Omental fat pad (tissue), 4 donors: ENCODE data around the gene TANGO2. TPM values are rescaled to one million over a fixed set of nuclear protein-coding genes. Genes with fewer than 3 reads are reported as not detected.

Source experiments
- ATAC-seq: fragments of 150-250 bp; one replicate; pipeline ENCODE4 v1.9.1; 2016; ENCODE audit warnings: mild to moderate bottlenecking, moderate library complexity; ENCODE audit not compliant: low FRiP score
- DNase-seq: peaks from one replicate; pipeline ENCODE4 v3.0.0-alpha.2; 2019; ENCODE audit warnings: low spot score
- total RNA-seq, 4 donors: library from RNA; depleted of rRNA; stranded (reverse); fragments of >200 nt; gene quantifications; one replicate each; pipeline ENCODE4 v1.1.0, GENCODE V29; 2016
- TF ChIP-seq, protein P1 (sequence below), 3 donors: fragments of 450-650 bp; IDR thresholded peaks; one replicate each; pipeline ENCODE4 v1.5.1; 2016 to 2017; ENCODE audit warnings: antibody characterized with exemption in 3 of 3, mild to moderate bottlenecking in 3 of 3, moderate library complexity in 2 of 3

TANGO2 gene
- total RNA-seq, 4 donors from 2014 or later, result 35.3 to 48.4 (median 37.9) TPM

DNA sequence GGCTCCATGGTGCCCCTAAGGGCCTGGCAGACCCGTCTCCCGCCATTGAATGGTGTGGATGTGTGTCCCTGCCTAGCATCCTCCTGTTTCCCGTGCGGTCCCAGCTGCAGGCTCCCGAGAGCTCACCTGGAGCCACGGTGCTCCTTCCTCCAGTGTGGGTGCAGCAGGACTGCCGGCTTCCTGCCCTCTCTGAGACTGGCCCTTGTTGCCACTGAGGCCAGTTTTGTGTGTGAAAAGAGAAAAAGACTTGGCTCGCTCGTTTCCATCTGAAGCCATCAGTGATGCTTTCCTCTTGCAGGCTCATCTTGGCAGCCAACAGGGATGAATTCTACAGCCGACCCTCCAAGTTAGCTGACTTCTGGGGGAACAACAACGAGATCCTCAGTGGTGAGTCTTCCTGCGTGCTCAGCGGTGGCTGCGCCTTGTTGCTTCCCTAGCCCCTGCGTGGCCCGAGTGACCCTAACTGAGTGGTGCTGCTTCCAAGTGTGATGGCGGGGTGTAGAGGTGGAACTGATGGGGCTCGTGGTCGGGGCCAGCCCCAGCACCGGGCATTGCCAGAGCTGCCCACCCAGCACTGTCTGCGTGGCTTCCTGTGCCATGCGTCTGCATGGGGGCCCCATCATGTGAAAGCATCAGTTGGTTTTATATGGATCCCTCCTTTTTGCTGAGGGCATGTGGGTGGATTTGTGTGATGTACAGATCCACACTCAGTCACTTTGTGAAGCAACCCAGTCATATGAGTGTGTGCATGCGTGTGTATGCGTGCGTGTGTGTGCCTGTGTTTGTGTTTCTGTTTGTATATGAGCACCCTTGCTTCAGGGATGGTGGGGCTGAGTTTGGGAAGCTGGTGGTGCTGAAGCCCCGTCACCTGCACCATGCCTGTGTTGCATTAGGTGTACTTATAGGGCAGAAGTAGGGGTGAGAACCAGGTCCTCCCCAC is 22.4 kb downstream of the TANGO2 start:
- DNase-seq (no peak), ATAC-seq (peak; percentile 26)
- TF ChIP-seq, protein P1, sequence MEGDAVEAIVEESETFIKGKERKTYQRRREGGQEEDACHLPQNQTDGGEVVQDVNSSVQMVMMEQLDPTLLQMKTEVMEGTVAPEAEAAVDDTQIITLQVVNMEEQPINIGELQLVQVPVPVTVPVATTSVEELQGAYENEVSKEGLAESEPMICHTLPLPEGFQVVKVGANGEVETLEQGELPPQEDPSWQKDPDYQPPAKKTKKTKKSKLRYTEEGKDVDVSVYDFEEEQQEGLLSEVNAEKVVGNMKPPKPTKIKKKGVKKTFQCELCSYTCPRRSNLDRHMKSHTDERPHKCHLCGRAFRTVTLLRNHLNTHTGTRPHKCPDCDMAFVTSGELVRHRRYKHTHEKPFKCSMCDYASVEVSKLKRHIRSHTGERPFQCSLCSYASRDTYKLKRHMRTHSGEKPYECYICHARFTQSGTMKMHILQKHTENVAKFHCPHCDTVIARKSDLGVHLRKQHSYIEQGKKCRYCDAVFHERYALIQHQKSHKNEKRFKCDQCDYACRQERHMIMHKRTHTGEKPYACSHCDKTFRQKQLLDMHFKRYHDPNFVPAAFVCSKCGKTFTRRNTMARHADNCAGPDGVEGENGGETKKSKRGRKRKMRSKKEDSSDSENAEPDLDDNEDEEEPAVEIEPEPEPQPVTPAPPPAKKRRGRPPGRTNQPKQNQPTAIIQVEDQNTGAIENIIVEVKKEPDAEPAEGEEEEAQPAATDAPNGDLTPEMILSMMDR (IDR thresholded peaks at IDR 0.05), result no peak

DNA sequence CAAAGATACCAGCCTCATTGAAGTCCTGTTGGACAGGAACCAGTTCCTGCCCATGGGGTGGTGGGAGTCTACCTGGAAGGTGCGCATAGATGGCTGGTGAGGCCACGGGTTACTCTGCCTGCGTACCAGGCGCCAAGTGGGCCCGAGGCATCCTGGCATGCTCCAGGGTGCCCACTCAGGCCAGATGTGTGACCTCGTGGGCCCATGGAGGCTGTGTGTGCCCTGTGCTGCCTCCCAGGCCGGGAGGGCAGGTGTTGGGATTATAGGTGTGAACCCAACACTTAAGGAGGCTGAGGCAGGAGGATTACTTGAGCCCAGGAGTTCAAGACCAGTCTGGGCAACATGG is 23.1 kb downstream of the TANGO2 start:
- DNase-seq, result no peak
- ATAC-seq, result no peak
- TF ChIP-seq, protein P1 (IDR thresholded peaks at IDR 0.05), result no peak

DNA sequence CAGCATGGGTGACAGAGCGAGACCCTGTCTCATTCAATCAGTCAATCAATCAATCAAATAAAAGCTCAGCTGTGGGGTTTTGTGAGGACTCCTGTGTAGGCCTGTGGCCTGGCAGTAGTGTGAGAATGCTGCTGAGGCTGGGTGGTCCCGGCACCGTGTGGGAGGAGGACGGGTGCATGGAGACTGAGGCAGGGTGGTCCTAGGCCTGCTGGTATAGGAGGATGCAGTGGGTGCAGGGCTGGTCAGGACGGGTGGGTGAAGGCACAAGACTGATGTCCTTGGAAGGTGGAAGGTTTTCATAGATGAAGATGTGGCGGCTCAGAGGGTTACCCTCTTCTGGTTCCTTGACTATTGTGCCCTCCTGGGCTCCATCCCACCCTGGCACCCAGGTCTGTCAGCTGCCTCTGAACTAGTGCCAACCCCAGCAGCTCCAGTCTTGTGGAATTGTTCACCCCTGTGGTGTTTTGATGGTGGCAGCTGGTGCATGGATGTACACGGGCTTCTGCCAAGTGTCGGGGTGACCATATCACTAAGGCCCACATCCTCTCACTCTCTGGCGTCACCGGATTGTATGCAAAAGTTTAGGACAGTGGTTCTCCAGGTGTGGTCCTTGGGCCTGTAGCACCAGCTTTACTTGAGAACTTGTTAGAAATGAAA is 23.7 kb downstream of the TANGO2 start:
- DNase-seq (no peak), ATAC-seq (no peak)
- TF ChIP-seq, protein P1 (IDR thresholded peaks at IDR 0.05), result no peak

DNA sequence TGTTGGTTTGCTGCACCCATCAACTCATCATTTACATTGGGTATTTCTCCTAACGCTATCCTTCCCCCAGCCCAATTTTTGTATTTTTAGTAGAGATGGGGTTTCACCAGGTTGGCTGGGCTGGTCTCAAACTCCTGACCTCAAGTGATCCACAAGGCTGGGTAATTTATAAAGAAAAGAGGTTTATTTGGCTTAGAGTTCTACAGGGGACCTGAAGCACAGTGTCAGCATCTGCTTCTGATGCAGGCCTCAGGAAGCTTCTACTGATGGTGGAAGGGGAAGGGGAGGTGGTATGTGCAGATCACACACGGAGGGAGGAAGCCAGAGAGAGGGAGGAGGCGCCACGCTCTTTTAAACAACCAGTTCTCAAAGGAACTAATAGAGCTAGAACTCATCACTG is 25.8 kb downstream of the TANGO2 start:
- DNase-seq, result no peak
- TF ChIP-seq, protein P1 (IDR thresholded peaks at IDR 0.05), result no peak
- ATAC-seq, result no peak

DNA sequence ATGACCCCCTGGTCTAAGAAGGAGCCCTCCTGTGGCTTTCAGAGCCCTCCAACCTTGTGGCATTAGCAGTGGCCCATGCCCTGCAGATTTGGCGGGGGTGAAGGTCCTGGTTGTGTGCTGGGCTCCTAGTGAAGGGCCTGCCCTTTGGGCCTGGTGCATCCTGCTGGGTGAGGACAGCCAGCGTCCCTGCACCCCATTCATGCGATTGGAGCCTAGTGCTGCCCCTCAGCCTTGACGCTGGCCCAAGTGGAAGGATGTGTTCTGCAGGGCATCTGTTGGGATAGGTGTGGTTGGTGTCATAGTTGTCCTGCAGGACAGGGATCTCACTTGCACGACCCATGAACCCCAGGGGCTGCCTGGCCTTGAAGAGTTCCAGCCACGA is 31.0 kb downstream of the TANGO2 start:
- TF ChIP-seq, protein P1 (IDR thresholded peaks at IDR 0.05), result no peak
- no peak for DNase-seq
- ATAC-seq, result no peak

DNA sequence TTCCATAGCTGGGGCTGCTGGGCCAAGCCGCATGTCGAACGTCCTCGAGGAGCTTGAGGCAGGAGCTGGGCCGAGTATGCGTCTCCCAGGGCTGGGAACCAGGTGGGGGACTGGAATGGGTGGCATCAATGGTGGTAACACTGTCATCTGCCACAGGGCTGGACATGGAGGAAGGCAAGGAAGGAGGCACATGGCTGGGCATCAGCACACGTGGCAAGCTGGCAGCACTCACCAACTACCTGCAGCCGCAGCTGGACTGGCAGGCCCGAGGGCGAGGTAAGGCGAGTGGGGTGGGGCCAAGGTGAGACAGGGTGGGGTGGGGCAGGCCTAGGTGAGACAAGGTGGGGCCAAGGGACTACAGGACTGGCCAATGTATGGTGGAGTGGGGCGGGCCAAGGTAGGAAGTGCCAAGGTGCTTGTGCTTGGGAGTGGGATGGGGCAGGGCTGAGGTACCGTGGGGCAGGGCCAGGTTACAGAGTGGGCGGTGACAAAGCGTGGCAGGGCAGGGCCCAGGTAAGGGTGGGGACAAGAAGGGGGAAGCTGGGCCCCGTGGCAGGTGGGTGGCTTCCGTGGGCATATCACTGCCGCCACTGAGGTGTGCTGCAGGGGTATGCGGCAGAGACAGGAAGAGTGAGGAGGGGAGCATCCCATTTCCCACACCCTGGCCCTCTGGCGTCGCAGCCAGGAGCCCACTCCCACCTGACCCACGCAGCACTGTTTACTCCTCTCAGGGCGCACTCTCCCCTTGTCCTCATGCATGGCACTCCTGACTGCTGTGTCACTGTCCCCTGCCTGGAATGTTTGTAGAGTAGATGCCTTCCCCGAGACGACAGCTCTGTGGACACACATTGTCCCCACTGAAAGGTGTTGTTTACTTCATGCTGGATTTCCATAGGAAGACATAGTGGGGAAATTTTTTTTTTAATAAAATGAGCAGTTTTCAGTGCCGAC is 31.7 kb downstream of the TANGO2 start:
- DNase-seq (no peak), ATAC-seq (no peak)
- TF ChIP-seq, protein P1 (IDR thresholded peaks at IDR 0.05), result no peak
